Urothelium cell line (cell line): ENCODE measurements around the gene MYO5C.
"Not testable (repeated sequence)": the region's sequence is repeated elsewhere in the genome, so short reads cannot be mapped to it uniquely, and the experiment has no call there.

ENCODE experiments used
- DNase-seq: peaks from one replicate; pipeline ENCODE4 v3.0.0; 2011; ENCODE audit warnings: low spot score, mixed read lengths
- FAIRE-seq: peaks from 2 replicates; lab custom pipeline; 2011; peaks lifted over from hg19 to GRCh38; lab: Jason Lieb, UNC

The MYO5C gene

GRCh38 chr15:52180196-52180835 is 115.3 kb downstream of the MYO5C start:
- DNase-seq (no peak), FAIRE-seq (no peak)

DNA sequence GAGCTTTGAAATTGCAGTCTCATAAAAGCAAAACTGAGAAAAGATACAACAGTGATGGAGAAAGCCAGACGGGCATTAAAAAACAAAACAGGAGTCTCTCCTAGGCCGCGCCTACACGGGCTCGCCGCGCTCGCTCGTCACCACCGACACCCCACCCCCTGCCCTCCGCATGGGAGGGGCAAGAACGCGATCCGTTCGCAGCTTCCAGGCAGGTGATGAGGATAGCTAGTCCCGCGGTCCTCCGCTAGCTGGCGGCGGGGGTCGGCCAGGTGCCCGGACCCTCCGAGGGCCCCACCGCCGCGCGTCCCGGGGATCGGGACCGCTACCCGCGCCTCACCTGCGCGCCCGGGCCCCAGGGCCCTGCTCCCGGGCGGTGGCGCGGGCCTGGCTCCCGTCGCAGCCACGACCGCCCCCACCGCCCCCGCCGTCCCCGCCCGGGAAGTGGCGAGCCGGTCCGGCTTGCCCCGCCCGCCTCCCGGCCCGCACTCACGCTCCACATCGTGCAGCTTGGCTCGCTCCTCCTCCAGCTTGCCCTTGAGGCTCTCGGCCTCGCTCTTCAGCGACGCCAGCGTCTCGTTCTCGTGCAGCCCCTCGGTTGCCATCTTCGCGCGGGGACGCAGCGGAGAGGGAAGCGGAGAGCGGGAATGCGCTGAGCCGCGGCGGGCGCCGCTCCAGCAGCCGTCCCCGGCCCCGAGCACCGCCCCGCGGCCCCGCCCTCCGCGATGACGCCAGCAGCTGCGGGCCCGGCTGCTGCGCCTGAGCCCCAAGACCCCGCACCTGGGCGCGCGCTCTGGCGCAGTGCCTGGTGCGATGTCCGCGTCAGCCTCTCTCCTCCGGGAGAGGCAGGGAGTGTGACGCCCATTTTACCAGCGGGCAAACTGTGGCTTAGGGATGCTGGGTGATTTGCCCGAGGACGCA is 116.1 kb downstream of the MYO5C start:
- peak; percentile 52 for FAIRE-seq
- DNase-seq = peak; percentile 91

GRCh38 chr15:52178765-52179164 is 116.8 kb downstream of the MYO5C start:
- FAIRE-seq (no peak), DNase-seq (no peak)

GRCh38 chr15:52172869-52173268 is 122.7 kb downstream of the MYO5C start:
- FAIRE-seq (no peak), DNase-seq (no peak)

DNA sequence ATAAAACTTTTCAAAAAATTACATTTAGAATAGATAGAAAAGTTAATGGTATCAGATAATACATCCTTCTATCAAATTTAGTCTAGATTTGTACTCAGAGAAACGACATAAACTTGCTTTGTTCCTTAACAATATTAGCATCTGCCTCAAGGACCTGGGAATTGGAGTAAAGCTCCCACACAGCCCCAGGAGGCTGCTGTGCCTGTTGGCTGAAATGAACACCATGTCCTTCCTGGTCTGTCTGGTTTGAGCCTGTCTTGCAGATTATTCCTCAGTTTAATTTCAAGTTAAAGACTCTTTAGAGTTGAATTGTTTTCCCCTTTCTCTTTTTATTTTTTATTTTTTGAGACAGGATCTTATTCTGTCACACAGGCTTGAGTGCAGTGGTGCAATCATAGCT is 123.8 kb downstream of the MYO5C start:
- no peak for FAIRE-seq
- no peak for DNase-seq

- no peak for FAIRE-seq
- no peak for DNase-seq
Observed at GRCh38 chr15:52171386-52171785, 124.2 kb downstream of the MYO5C start.

DNA sequence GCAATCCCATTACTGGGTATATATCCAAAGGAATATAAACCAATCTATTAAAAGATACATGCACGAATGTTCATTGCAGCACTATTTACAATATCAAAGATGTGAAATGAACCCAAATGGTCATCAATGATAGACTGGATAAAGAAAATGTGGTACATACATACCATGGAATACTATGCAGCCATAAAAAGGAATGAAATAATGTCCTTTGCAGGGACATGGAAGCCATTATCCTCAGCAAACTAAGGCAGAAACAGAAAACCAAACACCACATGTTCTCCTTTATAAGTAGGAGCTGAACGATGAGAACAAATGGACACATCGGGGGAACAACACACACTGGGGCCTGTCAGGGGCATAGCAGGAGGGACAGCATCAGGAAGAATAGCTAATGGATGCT is 125.4 kb downstream of the MYO5C start:
- DNase-seq, FAIRE-seq: not testable (repeated sequence)

- not testable (repeated sequence) for DNase-seq, FAIRE-seq
Observed at GRCh38 chr15:52165494-52166131, 130.0 kb downstream of the MYO5C start.

DNA sequence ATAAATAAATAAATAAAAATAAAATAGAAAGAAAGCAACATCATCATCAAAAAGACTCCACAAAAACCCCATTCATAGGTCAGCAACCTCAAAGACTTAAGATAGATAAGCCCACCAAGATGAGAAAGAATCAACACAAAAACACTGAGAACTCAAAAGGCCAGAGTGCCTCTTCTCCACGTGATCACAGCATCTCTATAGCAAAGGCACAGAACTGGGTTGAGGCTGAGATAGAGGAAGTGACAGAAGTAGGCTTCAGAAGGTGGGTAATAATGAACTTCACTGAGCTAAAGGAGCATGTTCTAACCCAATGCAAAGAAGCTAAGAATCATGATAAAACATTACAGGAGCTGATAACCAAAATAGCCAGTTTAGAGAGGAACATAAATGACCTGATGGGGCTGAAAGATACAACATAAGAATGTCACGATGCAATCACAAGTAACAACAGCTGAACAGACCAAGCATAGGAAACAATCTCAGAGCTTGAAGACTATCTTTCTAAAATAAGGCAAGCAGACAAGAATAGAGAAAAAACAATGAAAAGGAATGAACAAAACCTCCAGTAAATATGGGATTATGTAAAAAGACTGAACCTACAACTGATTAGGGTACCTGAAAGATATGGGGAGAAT is 130.9 kb downstream of the MYO5C start:
- FAIRE-seq (no peak), DNase-seq (no peak)

GRCh38 chr15:52163321-52164190 is 132.0 kb downstream of the MYO5C start:
- DNase-seq (no peak), FAIRE-seq (no peak)

- FAIRE-seq = no peak
Observed at GRCh38 chr15:52162876-52163275, 132.7 kb downstream of the MYO5C start.

GRCh38 chr15:52162260-52162659 is 133.3 kb downstream of the MYO5C start:
- DNase-seq (no peak), FAIRE-seq (no peak)

More at GRCh38 chr15:52162876-52163275, 132.7 kb downstream of the MYO5C start:
- DNase-seq = no peak

- DNase-seq (no peak), FAIRE-seq (no peak)
Observed at GRCh38 chr15:52161406-52161966, 134.1 kb downstream of the MYO5C start.

DNA sequence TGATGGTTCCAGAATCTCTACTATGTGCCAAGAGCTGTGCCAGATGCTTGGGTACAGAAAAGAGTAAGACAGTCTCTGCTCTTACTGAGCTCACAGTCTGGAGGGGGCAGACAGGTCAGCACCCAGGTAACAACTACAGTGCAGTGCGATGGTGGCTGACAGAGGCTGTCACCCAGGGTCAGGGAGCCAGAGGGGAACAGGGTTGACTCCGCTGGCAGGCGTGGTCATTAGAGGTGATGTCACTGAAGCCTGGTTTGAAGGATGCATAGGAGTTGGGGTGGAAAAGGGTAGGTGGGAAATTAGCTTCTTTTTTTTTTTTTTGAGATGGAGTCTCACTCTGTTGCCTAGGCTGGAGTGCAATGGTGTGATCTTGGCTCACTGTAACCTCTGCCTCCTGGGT is 136.0 kb downstream of the MYO5C start:
- FAIRE-seq (no peak), DNase-seq (no peak)

DNA sequence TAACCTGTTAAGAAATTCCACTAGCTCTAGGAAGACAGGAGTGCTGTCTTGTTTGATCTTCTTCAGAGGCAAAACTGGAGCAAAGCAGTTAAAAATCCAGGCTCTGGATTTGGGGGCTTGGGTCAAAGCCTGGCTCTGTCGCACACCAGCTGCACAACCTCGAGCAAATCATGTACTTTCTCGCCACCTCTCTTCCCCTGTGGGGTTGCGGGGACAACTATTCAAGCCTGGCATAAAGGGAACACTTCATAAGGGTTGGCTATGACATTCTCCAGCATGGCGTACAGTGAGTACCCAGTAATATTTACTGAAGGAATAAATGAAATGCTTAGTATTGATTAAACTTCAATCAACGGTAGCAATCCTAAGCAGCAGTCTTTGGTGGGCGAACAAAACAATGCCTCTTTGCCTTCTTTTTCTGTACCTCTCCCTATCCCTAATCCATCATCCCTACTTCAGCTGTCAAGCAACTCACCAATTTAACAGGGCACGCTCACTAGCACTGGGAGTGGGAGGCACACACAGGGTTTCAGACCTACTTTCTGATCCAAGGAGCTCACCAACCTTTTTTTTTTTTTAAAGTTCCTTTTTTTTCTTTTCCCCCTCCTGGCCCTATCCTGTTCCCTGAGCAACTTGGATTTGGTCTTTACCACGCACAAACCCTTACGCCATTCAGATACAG is 137.4 kb downstream of the MYO5C start:
- DNase-seq (no peak), FAIRE-seq (no peak)

DNA sequence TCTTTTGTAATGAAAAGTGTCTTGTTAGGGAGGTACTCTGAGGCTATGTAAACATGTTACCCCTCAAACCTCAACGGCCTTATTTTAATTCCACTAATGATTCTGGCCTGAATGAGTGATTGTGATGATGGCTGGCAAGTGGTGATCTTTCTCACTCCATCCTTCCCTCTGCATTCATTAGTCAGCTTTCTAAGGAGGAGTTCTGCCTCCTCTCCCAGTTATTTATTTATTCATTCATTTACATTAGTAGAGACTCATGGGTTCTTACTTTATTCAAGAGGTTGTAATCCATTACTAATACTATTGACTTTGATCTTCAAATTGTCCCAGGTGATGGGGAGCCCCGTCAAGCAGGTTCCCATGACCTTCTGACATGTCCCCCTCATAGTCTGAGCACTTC is 139.7 kb downstream of the MYO5C start:
- FAIRE-seq (no peak), DNase-seq (no peak)

GRCh38 chr15:52154896-52155865 is 140.4 kb downstream of the MYO5C start:
- no peak for FAIRE-seq

More at GRCh38 chr15:52154896-52155865, 140.4 kb downstream of the MYO5C start:
- no peak for DNase-seq
